Sigmoid colon (tissue), 7 donors: Measurements from ENCODE around the gene DYNC1LI1. TPM values are rescaled to one million over a fixed set of nuclear protein-coding genes. Genes with fewer than 3 reads are reported as not detected.

Experiments used
- DNase-seq: peaks from one replicate; pipeline ENCODE4 v3.0.0-alpha.2; 2019
- H3K27ac ChIP-seq, 4 donors: fragments of 200-600 bp; sonication (generic); one replicate each; pipeline ENCODE4 v1.5.1; 2016 to 2019; ENCODE audit warnings: mild to moderate bottlenecking in 1 of 4
- H3K27me3 ChIP-seq, 3 donors: fragments of 200-600 bp; sonication (generic); one replicate each; pipeline ENCODE4 v1.5.1; 2019; ENCODE audit warnings: mild to moderate bottlenecking in 1 of 3
- H3K36me3 ChIP-seq, 4 donors: fragments of 200-600 bp; sonication (generic); one replicate each; pipeline ENCODE4 v1.5.1; 2016 to 2019
- H3K4me1 ChIP-seq, 4 donors: fragments of 200-600 bp; sonication (generic); one replicate each; pipeline ENCODE4 v1.5.1; 2017 to 2019
- H3K4me3 ChIP-seq, 4 donors: fragments of 200-600 bp; sonication (generic); one replicate each; pipeline ENCODE4 v1.5.1; 2017 to 2019; ENCODE audit warnings: mild to moderate bottlenecking in 2 of 4, moderate library complexity in 1 of 4
- H3K9me3 ChIP-seq, 4 donors: fragments of 200-600 bp in 3 of 4; sonication (generic) in 3 of 4; one replicate each; pipeline versions ENCODE4 v1.5.1 to v1.6.1; 2013 to 2019
- EP300 ChIP-seq, 4 donors: sonication (generic); formaldehyde crosslinking; IDR thresholded peaks; one replicate each; pipeline ENCODE4 v1.6.1; 2017; ENCODE audit warnings: antibody characterized with exemption in 4 of 4
- POLR2A ChIP-seq, 2 donors: fragments of 450-650 bp; IDR thresholded peaks; one replicate each; pipeline ENCODE4 v1.6.1; 2016; ENCODE audit warnings: antibody characterized with exemption in 2 of 2, mild to moderate bottlenecking in 2 of 2, moderate library complexity in 2 of 2
- POLR2AphosphoS5 ChIP-seq, 4 donors: sonication (generic); formaldehyde crosslinking; IDR thresholded peaks; one replicate each; pipeline ENCODE4 v1.6.1; 2017; ENCODE audit warnings: antibody characterized with exemption in 4 of 4
- WGBS, 2 donors: extraction: QIAGEN DNeasy Blood & Tissue Kit; methylation state at CpG; one replicate each; pipeline ENCODE4 v1.1.7; 2013; 5-methylcytosine and 5-hydroxymethylcytosine counted together
- intact Hi-C: fragments of 100-400 bp; cut with DNase I; formaldehyde crosslinking; loops from one replicate; pipeline ENCODE4 v1.15.1; 2023
- polyA plus RNA-seq, 3 donors: library from polyadenylated mRNA; stranded (reverse); fragments of 200-250 nt; gene quantifications; one replicate each; pipeline ENCODE4 v1.2.3, GENCODE V29; 2013
- total RNA-seq, 4 donors: library from RNA; depleted of rRNA; stranded (reverse); fragments of >200 nt; gene quantifications; one replicate each; pipeline ENCODE4 v1.1.0, GENCODE V29; 2016
- TF ChIP-seq, protein P1 (sequence below), 4 experiments: fragments of 450-650 bp in 3 of 4; fragments of 200-600 bp in 1 of 4; IDR thresholded peaks; one replicate each; pipeline ENCODE4 v1.5.1; 2016 to 2019; ENCODE audit warnings: antibody characterized with exemption in 4 of 4, mild to moderate bottlenecking in 3 of 4, moderate library complexity in 2 of 4
- donor health status: healthy with polysubstance abuse.
- donor health status: Bipolar disorder and iron deficiency.
- donor health status: healthy.

DYNC1LI1 gene
- total RNA-seq (10 to 100 TPM; 17.2 to 36.0 (median 29.5) TPM), polyA plus RNA-seq (10 to 100 TPM; 15.9 to 18.5 (median 16.2) TPM)

DNA sequence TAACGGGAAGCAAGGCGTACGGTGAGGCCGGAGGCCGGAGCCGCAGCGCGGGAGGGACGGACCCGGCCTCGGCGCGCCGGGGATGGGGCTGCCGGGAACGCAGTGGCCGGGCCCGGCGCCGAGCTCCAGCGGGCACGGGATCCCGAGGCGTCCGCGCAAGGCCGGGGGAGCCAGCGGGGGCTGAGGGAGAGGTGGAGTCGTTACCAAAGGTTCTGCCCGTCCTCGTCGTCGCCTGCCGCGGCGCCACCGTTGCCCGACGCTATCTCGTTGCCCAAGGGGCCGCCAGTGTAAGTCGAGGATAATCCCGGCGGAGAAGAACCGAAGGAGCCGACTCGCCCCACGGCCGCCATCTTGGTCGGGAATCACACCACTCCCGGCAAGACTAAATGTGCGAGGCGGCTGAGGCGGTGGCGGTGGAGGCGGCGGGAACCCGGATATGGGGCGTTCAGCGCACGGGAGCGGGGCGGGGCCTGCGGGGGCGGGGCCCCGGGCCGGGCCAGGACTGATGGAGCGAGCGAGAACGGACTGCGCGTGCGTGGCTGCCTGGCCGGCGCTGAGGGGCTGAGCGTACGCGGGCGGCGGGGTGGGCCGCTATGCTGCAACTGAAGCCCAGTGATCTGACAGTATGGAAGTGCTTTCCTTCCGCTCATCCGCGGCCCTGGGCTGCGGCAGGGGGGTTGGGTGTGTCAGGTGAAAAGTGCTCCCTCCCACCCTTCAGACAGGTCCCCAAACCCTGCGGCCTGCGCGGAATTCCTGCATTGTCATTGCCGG, at the start of gene DYNC1LI1:
TSS of gene DYNC1LI1 (minus strand) at position 438 of the 771 bp plus-strand sequence. CDS start at position 350, 88 bp downstream.
- 0 to 1% methylated on average over 89 of the region's 89 CpGs for WGBS, 2 donors
- peak; percentile 97 for DNase-seq
- no peaks in the 10 kb centered on the region for H3K9me3 ChIP-seq
- TF ChIP-seq POLR2A (IDR thresholded peaks at IDR 0.05) (peak; percentile 32 to 40), EP300 (IDR thresholded peaks at IDR 0.05) (no peak), POLR2AphosphoS5 (IDR thresholded peaks at IDR 0.05) (peak; percentile 83 to 91 (median 88))
- TF ChIP-seq, protein P1, sequence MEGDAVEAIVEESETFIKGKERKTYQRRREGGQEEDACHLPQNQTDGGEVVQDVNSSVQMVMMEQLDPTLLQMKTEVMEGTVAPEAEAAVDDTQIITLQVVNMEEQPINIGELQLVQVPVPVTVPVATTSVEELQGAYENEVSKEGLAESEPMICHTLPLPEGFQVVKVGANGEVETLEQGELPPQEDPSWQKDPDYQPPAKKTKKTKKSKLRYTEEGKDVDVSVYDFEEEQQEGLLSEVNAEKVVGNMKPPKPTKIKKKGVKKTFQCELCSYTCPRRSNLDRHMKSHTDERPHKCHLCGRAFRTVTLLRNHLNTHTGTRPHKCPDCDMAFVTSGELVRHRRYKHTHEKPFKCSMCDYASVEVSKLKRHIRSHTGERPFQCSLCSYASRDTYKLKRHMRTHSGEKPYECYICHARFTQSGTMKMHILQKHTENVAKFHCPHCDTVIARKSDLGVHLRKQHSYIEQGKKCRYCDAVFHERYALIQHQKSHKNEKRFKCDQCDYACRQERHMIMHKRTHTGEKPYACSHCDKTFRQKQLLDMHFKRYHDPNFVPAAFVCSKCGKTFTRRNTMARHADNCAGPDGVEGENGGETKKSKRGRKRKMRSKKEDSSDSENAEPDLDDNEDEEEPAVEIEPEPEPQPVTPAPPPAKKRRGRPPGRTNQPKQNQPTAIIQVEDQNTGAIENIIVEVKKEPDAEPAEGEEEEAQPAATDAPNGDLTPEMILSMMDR (IDR thresholded peaks at IDR 0.05): peak in 1 of 4 experiments; percentile 1
- peak within 1 kb of the TSS; percentile 98 to 99 (median 98) for H3K27ac ChIP-seq
- no peaks in the 10 kb centered on the region for H3K27me3 ChIP-seq
- H3K4me1 ChIP-seq: peaks cover 0 to 29% (median 20%) of the 10 kb centered on the region in 4 donors
- no peaks in the 10 kb centered on the region for H3K36me3 ChIP-seq
- intact Hi-C loops: loop anchor here (2.0 to 10.0 kb wide), 4 partner anchors 68 to 1144 kb away; partner anchors contain the start of genes CLASP2, CMTM6 and CNOT10
- peak within 1 kb of the TSS; percentile 73 to 96 (median 94) for H3K4me3 ChIP-seq

DNA sequence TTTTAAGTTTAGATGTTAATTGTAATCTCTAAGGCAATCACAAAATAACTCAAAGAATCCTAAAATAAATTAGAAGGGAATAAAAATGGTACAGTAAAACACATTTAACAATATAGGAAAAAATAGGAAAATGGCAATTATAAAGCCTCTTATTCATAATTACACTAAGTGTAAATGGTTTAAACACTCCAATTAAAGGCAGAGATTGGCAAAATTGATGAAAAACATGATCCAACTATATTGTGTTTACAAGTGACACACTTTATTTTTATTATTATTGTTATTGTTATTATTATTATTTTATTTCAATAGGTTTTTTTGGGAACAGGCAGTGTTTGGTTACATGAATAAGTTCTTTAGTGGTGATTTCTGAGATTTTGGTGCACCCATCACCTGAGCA, 48.7 kb upstream of the DYNC1LI1 start:
- TF ChIP-seq EP300 (IDR thresholded peaks at IDR 0.05) (no peak), POLR2A (IDR thresholded peaks at IDR 0.05) (no peak)
- TF ChIP-seq, protein P1 (IDR thresholded peaks at IDR 0.05): no peak
- no peak for DNase-seq
- intact Hi-C loops: no loop called here

DNA sequence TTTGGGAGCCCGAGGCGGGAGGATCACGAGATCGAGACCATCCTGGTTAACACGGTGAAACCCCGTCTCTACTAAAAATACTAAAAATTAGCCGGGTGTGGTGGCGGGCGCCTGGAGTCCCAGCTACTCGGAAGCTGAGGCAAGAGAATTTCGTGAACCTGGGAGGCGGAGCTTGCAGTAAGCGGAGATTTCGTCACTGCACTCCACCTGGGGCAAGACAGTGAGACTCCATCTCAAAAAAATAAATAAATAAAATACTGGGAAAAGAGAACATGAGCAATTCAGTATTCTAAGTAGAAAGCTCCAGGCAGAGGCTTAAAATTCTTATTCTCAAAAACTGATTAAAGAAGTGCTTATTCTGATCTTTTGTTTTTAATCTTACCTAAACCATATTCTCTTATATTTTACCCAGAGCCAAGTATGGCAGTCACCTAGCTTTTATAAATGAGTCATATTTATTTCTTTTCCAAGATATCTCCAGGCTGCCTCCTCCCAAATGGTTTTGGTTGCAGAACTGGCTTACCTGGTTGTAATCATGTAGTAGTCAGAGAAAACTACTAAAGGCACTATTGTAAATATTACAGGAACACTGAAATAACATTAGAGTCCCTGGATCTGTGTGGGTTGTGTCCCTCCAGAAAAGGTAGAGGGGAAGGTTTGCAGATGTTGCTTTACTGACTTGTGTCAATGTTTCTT, 45.8 kb upstream of the DYNC1LI1 start:
- no peak for TF ChIP-seq EP300 (IDR thresholded peaks at IDR 0.05)
- no peak for TF ChIP-seq POLR2AphosphoS5 (IDR thresholded peaks at IDR 0.05)
- TF ChIP-seq, protein P1 (IDR thresholded peaks at IDR 0.05): no peak
- TF ChIP-seq POLR2A (IDR thresholded peaks at IDR 0.05): no peak
- WGBS, 2 donors: 93 to 96% methylated on average over 14 of the region's 14 CpGs
- Histone ChIP-seq H3K27ac (no peak overlapping the region), H3K4me1 (no peaks in the 10 kb centered on the region), H3K9me3 (no peaks in the 10 kb centered on the region), H3K4me3 (no peak overlapping the region), H3K27me3 (no peaks in the 10 kb centered on the region), H3K36me3 (no peaks in the 10 kb centered on the region)
- DNase-seq: no peak
- intact Hi-C loops: no loop called here

More for the DNA sequence above, 48.7 kb upstream of the DYNC1LI1 start:
- Histone ChIP-seq H3K27ac (no peak overlapping the region), H3K4me3 (no peak overlapping the region), H3K9me3 (no peaks in the 10 kb centered on the region), H3K27me3 (no peaks in the 10 kb centered on the region), H3K4me1 (no peaks in the 10 kb centered on the region), H3K36me3 (no peaks in the 10 kb centered on the region)

DNA sequence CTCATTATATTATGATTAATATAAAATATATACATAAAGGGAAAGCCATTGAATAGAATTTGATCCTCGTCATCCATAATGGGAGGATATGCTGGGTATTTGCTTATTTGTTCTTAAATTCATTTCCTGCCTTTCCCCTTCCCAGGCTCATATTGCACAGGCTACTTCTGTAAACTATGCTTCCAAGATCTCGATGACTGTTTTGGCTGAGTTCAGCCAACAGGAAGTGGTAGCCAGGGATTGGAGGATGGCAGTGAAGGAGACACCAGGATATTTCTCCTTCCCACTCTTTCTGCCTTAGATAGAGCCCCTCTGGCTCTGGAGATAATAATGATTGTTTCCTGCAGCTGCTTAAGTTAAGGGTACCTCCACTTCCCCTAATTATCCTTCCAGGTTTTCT, 44.3 kb upstream of the DYNC1LI1 start:
- H3K4me3 ChIP-seq: no peak overlapping the region
- no peak overlapping the region for H3K27ac ChIP-seq
- no peak for DNase-seq
- H3K9me3 ChIP-seq: no peaks in the 10 kb centered on the region
- WGBS, 2 donors: 39 to 44% methylated on average over 2 of the region's 2 CpGs
- no peaks in the 10 kb centered on the region for H3K36me3 ChIP-seq
- no peaks in the 10 kb centered on the region for H3K4me1 ChIP-seq
- TF ChIP-seq, protein P1 (IDR thresholded peaks at IDR 0.05): no peak
- TF ChIP-seq EP300 (IDR thresholded peaks at IDR 0.05) (no peak), POLR2AphosphoS5 (IDR thresholded peaks at IDR 0.05) (no peak), POLR2A (IDR thresholded peaks at IDR 0.05) (no peak)
- intact Hi-C loops: no loop called here
- no peaks in the 10 kb centered on the region for H3K27me3 ChIP-seq
